ENCODE measurements around the gene TIRAP.

Gene TIRAP

DNA sequence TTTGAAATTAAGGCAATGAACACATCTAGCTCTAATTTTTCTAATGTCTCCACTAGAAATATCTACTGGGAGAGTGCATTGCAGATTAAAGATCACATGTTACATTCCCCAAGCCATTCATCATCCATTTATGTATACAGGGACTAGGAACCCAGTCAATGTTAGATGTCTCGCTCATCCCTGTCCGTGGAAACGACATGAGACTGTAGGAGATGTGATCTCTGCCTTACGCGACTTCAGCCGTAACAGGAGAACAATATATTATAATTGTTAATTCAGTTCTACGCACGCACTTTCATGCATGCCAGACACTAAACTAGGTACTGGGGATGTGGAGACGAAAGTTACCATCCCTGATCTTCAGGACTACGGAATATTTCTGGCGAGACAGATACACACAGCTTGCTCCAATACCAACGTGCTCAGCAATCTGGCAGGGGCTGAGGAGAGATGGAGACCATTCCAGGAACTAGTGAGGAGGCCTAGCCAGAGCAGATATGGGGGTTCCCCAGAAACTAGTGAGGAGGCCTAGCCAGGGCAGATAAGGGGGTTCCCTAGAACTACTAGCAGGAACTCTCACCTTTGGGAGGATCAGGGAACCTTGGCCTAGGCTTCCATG is 21.7 kb downstream of the TIRAP start:
- Histone ChIP-seq H3K36me3 (ENCODE audit: control insufficient read depth in 1 of 2, insufficient read depth in 2 of 2, low read length in 2 of 2) (peaks cover 0 to 2% of the 10 kb centered on the region in 2 experiments), H2AFZ (ENCODE audit: insufficient read depth, low read length, poor library complexity) (peak overlapping the region; percentile 93), H3K4me1 (ENCODE audit: control insufficient read depth in 1 of 2, insufficient read depth in 2 of 2, low read length in 2 of 2) (peaks cover 0 to 4% of the 10 kb centered on the region in 2 experiments), H3K4me3 (ENCODE audit: low read depth, low read length) (no peak overlapping the region), H2BK5ac (ENCODE audit: low read depth, low read length, poor library complexity) (no peak overlapping the region), H3K18ac (ENCODE audit: low read length) (no peak overlapping the region), H4K8ac (ENCODE audit: low read depth, low read length) (no peak overlapping the region), H3K79me1 (ENCODE audit: low read length) (peaks cover 5% of the 10 kb centered on the region), H2AK5ac (ENCODE audit: low read length) (no peak overlapping the region), H3K23ac (ENCODE audit: low read length) (no peak overlapping the region), H4K91ac (ENCODE audit: low read depth, low read length) (no peak overlapping the region), H2BK12ac (ENCODE audit: low read length) (no peak overlapping the region), H3K4me2 (ENCODE audit: low read length) (peak overlapping the region; percentile 61), H4K12ac (ENCODE audit: low read depth, low read length) (no peak overlapping the region), H3K9ac (ENCODE audit: low read length) (no peak overlapping the region), H3K14ac (ENCODE audit: low read length) (no peak overlapping the region), H2BK120ac (ENCODE audit: insufficient read depth, low read length, poor library complexity) (no peak overlapping the region), H3K9me3 (ENCODE audit: insufficient read depth, low read depth, low read length) (no peaks in the 10 kb centered on the region), H3K27me3 (ENCODE audit: insufficient read depth, low read length) (no peaks in the 10 kb centered on the region), H3K4ac (ENCODE audit: low read depth, low read length) (no peak overlapping the region), H3K79me2 (ENCODE audit: control insufficient read depth, insufficient read depth, low read length, poor library complexity) (peaks cover 4% of the 10 kb centered on the region), H3K27ac (ENCODE audit: low read depth, low read length) (no peak overlapping the region)
- DNase-seq = no peak
- no CpG with 5 or more reads among the region's 12 CpGs for WGBS (ENCODE audit: extremely low coverage, insufficient coverage, insufficient read length)

DNA sequence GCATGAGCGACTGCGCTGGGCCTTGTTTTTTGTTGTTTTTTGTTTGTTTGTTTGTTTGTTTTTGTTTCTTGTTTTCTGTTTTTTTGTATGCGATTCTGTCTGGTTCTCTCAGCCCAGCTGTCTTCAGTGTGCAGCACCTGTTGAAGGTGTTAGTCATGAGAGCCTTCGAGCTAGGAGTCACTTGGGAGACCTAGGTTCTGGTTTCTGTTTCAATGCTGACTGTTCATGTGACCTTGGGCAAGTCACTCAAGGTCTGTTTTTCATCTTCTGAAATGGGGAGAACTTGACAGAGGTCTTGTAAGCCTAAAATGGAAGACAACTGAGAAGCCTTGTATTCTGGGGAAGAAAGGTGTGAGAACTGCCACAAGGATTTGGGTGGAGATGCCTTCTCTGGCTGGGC is 22.8 kb downstream of the TIRAP start:
- peaks cover 4% of the 10 kb centered on the region for H3K79me2 ChIP-seq (ENCODE audit: control insufficient read depth, insufficient read depth, low read length, poor library complexity)
- no peak for DNase-seq
- WGBS (ENCODE audit: extremely low coverage, insufficient coverage, insufficient read length) = no CpG with 5 or more reads among the region's 4 CpGs
- no peak overlapping the region for H2BK5ac ChIP-seq (ENCODE audit: low read depth, low read length, poor library complexity)
- H4K91ac ChIP-seq (ENCODE audit: low read depth, low read length) = no peak overlapping the region
- H2BK120ac ChIP-seq (ENCODE audit: insufficient read depth, low read length, poor library complexity) = no peak overlapping the region
- H2AK5ac ChIP-seq (ENCODE audit: low read length) = no peak overlapping the region
- no peak overlapping the region for H3K14ac ChIP-seq (ENCODE audit: low read length)
- H3K4ac ChIP-seq (ENCODE audit: low read depth, low read length) = no peak overlapping the region
- H3K4me2 ChIP-seq (ENCODE audit: low read length) = no peak overlapping the region
- no peak overlapping the region for H4K8ac ChIP-seq (ENCODE audit: low read depth, low read length)
- no peak overlapping the region for H3K18ac ChIP-seq (ENCODE audit: low read length)
- H3K23ac ChIP-seq (ENCODE audit: low read length) = no peak overlapping the region
- H3K27ac ChIP-seq (ENCODE audit: low read depth, low read length) = no peak overlapping the region
- no peak overlapping the region for H2BK12ac ChIP-seq (ENCODE audit: low read length)
- no peaks in the 10 kb centered on the region for H3K9me3 ChIP-seq (ENCODE audit: insufficient read depth, low read depth, low read length)
- no peaks in the 10 kb centered on the region for H3K27me3 ChIP-seq (ENCODE audit: insufficient read depth, low read length)
- H3K36me3 ChIP-seq (ENCODE audit: control insufficient read depth in 1 of 2, insufficient read depth in 2 of 2, low read length in 2 of 2) = peaks cover 0 to 2% of the 10 kb centered on the region in 2 experiments
- no peak overlapping the region for H4K12ac ChIP-seq (ENCODE audit: low read depth, low read length)
- no peak overlapping the region for H2AFZ ChIP-seq (ENCODE audit: insufficient read depth, low read length, poor library complexity)
- no peak overlapping the region for H3K9ac ChIP-seq (ENCODE audit: low read length)
- H3K4me3 ChIP-seq (ENCODE audit: low read depth, low read length) = no peak overlapping the region
- H3K4me1 ChIP-seq (ENCODE audit: control insufficient read depth in 1 of 2, insufficient read depth in 2 of 2, low read length in 2 of 2) = peaks cover 0 to 4% of the 10 kb centered on the region in 2 experiments
- H3K79me1 ChIP-seq (ENCODE audit: low read length) = peaks cover 5% of the 10 kb centered on the region

DNA sequence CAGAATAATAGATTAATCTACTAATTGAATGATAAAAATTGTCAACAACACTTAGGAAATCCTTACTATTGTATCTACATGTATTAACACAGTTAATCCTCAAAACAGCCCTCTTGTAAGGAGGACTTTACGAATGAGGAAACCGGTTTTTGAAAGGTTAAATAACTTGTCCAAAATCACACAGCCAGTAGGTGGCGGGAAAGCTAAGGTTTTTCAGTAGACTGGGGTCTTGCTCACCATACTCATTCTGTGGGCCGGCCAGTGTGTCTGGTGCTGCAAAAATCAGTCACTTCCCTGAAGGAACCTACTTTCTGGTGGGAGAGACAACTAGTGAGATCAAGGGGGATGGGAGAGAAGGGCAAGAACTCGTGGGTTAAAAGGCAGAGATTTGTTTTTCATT is 24.8 kb downstream of the TIRAP start:
- peaks cover 4% of the 10 kb centered on the region for H3K79me2 ChIP-seq (ENCODE audit: control insufficient read depth, insufficient read depth, low read length, poor library complexity)
- WGBS (ENCODE audit: extremely low coverage, insufficient coverage, insufficient read length) = no CpG with 5 or more reads among the region's 5 CpGs
- no peaks in the 10 kb centered on the region for H3K9me3 ChIP-seq (ENCODE audit: insufficient read depth, low read depth, low read length)
- H3K4me2 ChIP-seq (ENCODE audit: low read length) = no peak overlapping the region
- H3K27ac ChIP-seq (ENCODE audit: low read depth, low read length) = no peak overlapping the region
- no peak overlapping the region for H2AK5ac ChIP-seq (ENCODE audit: low read length)
- H4K8ac ChIP-seq (ENCODE audit: low read depth, low read length) = no peak overlapping the region
- peaks cover 5% of the 10 kb centered on the region for H3K79me1 ChIP-seq (ENCODE audit: low read length)
- no peak overlapping the region for H3K14ac ChIP-seq (ENCODE audit: low read length)
- no peak overlapping the region for H4K12ac ChIP-seq (ENCODE audit: low read depth, low read length)
- no peak overlapping the region for H2BK120ac ChIP-seq (ENCODE audit: insufficient read depth, low read length, poor library complexity)
- no peak overlapping the region for H2AFZ ChIP-seq (ENCODE audit: insufficient read depth, low read length, poor library complexity)
- H3K4ac ChIP-seq (ENCODE audit: low read depth, low read length) = no peak overlapping the region
- H3K9ac ChIP-seq (ENCODE audit: low read length) = no peak overlapping the region
- no peaks in the 10 kb centered on the region for H3K36me3 ChIP-seq (ENCODE audit: control insufficient read depth in 1 of 2, insufficient read depth in 2 of 2, low read length in 2 of 2)
- no peak overlapping the region for H3K23ac ChIP-seq (ENCODE audit: low read length)
- H3K4me1 ChIP-seq (ENCODE audit: control insufficient read depth in 1 of 2, insufficient read depth in 2 of 2, low read length in 2 of 2) = peaks cover 0 to 4% of the 10 kb centered on the region in 2 experiments
- H4K91ac ChIP-seq (ENCODE audit: low read depth, low read length) = no peak overlapping the region
- H3K18ac ChIP-seq (ENCODE audit: low read length) = no peak overlapping the region
- H3K4me3 ChIP-seq (ENCODE audit: low read depth, low read length) = no peak overlapping the region
- no peaks in the 10 kb centered on the region for H3K27me3 ChIP-seq (ENCODE audit: insufficient read depth, low read length)
- DNase-seq = peak in 1 of 2 donors; percentile 58
- no peak overlapping the region for H2BK5ac ChIP-seq (ENCODE audit: low read depth, low read length, poor library complexity)
- H2BK12ac ChIP-seq (ENCODE audit: low read length) = no peak overlapping the region

DNA sequence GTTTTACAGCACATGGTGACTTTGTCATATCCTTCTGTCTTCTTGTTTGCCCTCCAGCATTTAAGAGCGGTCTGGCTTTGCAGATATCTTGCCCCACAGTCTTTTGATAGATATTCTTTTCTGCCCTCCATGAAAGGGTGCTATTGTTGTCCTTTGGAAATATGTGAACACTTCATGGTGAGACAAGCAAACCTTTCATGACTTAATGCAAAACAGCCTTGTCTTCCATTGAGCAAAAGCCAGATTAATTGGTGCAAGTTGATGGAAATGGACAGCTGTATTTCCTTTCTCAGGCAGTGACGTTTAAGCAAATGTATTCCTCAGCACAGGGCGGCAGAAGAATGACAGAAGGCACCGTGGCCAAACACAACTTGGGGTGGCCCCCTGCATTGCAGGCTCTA is 25.4 kb downstream of the TIRAP start:
- H2BK120ac ChIP-seq (ENCODE audit: insufficient read depth, low read length, poor library complexity) = no peak overlapping the region
- H3K14ac ChIP-seq (ENCODE audit: low read length) = no peak overlapping the region
- H3K18ac ChIP-seq (ENCODE audit: low read length) = no peak overlapping the region
- no peak overlapping the region for H2AFZ ChIP-seq (ENCODE audit: insufficient read depth, low read length, poor library complexity)
- H3K79me1 ChIP-seq (ENCODE audit: low read length) = peaks cover 5% of the 10 kb centered on the region
- no peak overlapping the region for H4K8ac ChIP-seq (ENCODE audit: low read depth, low read length)
- no peak for DNase-seq
- no peak overlapping the region for H3K23ac ChIP-seq (ENCODE audit: low read length)
- WGBS (ENCODE audit: extremely low coverage, insufficient coverage, insufficient read length) = no CpG with 5 or more reads among the region's 4 CpGs
- H3K4ac ChIP-seq (ENCODE audit: low read depth, low read length) = no peak overlapping the region
- peaks cover 0 to 4% of the 10 kb centered on the region in 2 experiments for H3K4me1 ChIP-seq (ENCODE audit: control insufficient read depth in 1 of 2, insufficient read depth in 2 of 2, low read length in 2 of 2)
- no peak overlapping the region for H4K12ac ChIP-seq (ENCODE audit: low read depth, low read length)
- no peaks in the 10 kb centered on the region for H3K27me3 ChIP-seq (ENCODE audit: insufficient read depth, low read length)
- peaks cover 4% of the 10 kb centered on the region for H3K79me2 ChIP-seq (ENCODE audit: control insufficient read depth, insufficient read depth, low read length, poor library complexity)
- no peak overlapping the region for H3K9ac ChIP-seq (ENCODE audit: low read length)
- H2AK5ac ChIP-seq (ENCODE audit: low read length) = no peak overlapping the region
- no peak overlapping the region for H3K27ac ChIP-seq (ENCODE audit: low read depth, low read length)
- no peaks in the 10 kb centered on the region for H3K36me3 ChIP-seq (ENCODE audit: control insufficient read depth in 1 of 2, insufficient read depth in 2 of 2, low read length in 2 of 2)
- H3K4me2 ChIP-seq (ENCODE audit: low read length) = no peak overlapping the region
- H3K9me3 ChIP-seq (ENCODE audit: insufficient read depth, low read depth, low read length) = no peaks in the 10 kb centered on the region
- no peak overlapping the region for H2BK12ac ChIP-seq (ENCODE audit: low read length)
- H3K4me3 ChIP-seq (ENCODE audit: low read depth, low read length) = no peak overlapping the region
- no peak overlapping the region for H2BK5ac ChIP-seq (ENCODE audit: low read depth, low read length, poor library complexity)
- no peak overlapping the region for H4K91ac ChIP-seq (ENCODE audit: low read depth, low read length)

Data from trophoblast cell (in vitro differentiated cells and primary cell).